Measurements from ENCODE around the gene PAPLN.
A peak's percentile ranks its signal among the peaks of the same experiment; 100 is the strongest.
"Not testable (repeated sequence)": the region's sequence is repeated elsewhere in the genome, so short reads cannot be mapped to it uniquely, and the experiment has no call there.

Gene PAPLN

DNA sequence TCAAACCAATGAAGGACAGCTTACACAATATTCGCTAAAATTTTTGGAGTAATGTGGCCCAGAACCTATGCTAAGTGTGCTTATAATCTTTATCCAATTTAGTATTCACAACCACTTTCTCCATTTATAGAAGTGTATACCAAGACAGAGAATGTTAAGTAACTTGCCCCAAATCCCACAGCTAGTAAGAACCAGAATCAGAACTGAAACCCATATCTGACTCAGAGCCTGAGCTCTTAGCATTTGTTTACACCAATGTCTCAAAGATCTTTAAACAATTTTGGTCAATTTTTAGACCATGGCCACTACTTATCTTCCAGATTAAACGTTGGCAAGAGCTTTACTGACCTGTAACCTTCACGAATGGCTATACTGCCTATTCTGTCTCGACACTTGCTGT is 53.0 kb downstream of the PAPLN start:
- no peak for DNase-seq (ENCODE audit: low spot score)

DNA sequence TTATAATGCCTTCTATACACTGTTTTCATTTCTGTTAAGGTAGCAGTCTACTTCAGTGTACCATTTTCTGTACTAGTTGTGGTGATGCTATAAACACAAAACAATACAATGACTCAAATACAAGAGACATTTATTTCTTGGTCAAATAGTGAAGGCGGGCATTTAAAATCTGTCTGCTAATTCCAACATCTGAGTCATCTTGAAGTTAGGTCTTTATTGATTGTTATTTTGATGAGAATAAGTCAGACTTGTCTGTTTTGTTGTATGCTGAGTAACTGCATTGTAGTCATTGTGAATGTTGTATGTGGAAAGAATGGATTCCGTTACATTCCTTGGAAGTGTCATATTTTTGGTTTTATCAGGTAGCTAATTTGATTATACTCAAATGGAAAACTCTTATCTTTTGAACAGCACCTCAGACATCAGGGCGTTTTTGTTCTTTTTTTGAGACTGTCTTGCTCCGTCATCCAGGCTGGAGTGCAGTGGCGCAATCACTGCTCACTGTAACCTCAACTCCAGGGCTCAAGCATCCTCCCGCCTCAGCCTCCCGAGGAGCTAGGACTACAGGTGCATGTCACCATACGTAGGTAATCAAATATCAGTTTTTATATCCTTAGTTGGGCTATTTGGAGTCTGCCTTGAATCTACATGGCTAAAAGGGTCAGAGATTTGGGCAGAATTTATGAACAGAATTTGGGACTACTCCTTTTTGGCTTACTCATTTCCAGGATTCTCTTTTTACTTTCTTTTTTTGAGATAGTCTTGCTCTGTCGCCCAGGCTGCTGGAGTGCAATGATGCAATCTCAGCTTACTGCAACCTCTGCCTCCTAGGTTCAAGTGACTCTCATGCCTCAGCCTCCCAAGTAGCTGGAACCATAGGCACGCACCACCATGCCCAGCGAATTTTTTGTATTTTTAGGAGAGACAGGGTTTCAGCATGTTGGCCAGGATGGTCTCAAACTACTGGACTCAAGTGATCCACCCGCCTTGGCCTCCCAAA is 56.8 kb downstream of the PAPLN start:
- no peak for DNase-seq (ENCODE audit: low spot score)

DNA sequence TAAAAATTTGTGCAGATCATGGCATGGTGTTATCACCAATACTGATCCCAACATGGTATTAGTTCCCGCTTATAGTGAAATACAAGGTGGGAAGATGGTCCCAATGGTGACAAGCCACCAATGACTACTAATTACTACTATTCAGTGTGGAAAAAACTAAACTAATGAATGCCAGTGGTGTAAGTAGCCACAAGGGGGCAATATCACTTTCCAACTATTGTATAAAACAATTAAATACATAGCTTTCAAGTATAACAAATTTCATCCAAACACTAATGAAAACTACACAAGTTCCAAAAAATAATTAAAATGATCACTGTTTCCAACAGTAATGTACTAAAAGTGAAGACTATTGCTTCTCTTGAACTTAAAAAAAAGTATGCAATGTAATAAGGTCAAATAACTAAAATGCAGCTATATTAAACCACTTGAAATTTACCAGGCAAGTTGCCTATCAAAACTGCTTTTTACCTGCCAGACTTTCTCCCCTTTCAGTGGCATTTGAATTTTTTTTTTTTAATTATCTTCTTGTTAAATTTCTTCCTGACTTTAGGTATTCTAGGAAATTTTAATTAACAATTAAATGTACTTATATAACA is 58.0 kb downstream of the PAPLN start:
- peak; percentile 60 for DNase-seq (ENCODE audit: low spot score)

DNA sequence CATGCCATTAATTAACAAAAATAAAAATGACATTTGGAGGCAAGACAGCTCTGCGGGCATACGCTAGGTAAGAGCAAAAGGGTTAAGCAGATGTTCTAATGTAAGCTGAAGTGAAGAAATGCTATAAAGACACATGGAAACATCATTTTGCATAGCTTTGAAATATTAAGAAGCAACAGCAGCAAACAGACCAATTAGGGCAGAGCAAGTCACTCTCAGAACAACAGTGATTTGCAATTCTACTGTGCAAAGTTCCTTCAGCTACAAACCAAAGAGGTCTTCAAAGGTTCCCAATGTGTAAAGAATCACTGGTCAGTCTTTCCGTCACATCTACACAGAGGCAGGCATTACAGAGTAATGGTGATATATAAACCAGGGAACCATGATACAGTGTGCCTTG is 68.2 kb downstream of the PAPLN start:
- DNase-seq (ENCODE audit: low spot score): no peak

DNA sequence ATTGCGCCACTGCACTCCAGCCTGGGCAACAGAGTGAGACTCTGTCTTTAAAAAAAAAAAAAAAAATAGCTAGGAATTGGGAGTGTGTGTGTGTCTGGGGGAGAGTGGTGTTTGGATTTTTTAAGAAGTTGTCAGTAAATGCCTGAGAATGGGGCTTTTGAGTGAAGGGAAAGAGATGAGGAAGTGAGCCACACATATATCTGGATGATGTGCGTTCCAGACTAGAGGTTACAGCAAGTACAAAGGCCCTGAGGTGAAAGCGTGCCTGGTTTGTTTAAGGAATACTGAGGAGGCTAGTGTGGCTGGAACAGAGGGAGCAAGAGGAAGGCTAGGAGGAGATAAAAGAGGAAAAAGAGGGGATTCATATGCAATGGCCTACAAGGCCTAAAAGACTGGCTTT is 70.0 kb downstream of the PAPLN start:
- no peak for DNase-seq (ENCODE audit: low spot score)

DNA sequence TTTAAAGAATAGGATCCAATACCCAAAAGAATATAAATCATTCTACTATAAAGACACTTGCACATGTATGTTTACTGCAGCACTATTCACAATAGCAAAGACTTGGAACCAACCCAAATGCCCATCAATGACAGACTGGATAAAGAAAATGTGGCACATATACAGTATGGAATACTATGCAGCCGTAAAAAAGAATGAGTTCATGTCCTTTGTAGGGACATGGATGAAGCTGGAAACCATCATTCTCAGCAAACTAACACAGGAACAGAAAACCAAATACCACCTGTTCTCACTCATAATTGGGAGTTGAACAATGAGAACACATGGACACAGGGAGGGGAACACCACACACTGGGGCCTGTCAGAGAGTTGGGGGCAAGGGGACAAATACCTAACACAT is 71.9 kb downstream of the PAPLN start:
- DNase-seq (ENCODE audit: low spot score): not testable (repeated sequence)

DNA sequence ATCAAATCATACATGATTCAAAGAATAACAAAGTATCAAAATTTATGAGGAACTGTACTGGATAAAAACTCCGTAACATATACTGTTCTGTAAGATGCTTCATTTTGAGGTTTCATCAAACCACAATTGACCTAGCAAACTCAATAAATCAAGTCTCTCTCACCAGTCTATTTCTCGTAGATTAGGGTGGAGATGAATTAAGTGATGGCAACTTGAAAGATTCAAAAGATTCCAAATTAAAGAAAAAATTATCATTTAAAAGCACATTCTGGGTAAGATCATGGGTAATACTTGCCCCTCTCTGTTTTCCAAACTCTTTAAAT is 74.4 kb downstream of the PAPLN start:
- DNase-seq (ENCODE audit: low spot score): no peak

DNA sequence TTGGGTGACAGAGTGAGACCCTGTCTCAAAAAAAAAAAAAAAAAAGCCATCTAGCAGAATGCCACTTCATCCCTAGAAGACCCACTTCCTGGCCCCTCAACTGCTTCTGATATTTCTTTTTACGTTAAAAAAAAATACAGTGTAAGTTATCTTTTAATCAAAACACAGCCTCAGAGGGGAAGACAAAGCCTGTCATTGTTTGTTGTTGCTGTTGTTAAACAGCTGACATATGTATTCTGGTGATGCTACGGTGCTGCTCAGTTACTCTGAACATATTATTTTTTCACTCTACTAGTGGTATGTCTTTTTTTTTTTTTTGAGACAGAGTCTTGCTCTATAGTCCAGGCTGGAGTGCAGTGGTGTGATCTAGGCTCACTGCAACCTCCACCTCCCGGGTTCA is 75.4 kb downstream of the PAPLN start:
- DNase-seq (ENCODE audit: low spot score): no peak

DNA sequence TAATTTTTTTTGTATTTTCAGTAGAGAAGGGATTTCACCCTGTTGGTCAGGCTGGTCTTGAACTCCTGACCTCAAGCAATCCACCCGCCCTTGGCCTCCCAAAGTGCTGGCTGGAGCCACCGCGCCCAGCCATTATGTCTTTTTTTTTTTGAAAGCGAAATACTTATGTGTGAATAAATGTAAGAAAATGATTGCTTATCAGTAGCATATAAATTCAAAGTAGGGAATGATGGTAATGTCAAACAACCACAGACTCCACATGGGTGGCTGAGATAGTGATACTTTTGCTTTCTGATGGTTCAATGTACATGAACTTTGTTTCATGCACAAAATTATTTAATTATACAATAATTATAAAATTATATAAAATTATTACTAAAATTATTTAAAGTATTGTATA is 75.8 kb downstream of the PAPLN start:
- no peak for DNase-seq (ENCODE audit: low spot score)

DNA sequence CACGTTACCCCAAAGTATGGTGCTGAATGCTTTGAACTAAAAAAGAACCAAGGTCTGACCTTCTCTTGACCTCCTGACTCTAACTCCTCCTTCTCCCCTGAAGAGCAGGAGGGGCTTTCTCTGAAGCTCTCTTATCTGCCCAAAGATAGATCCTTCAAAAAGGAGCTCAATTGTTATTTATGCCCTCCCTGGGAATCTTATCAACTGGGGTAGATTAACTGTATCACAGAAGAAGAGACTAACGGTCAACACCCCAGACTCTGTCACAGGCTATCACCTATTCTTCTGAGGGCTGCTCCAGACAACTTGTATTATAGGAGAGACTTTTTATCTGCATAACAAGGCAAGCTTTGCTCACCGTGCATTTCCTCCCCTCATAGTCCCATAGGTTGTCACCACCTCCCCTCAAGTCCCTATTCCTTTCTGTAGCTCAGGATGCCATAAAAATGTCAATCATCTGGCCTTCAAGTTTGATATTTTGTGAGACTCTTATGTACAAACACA is 86.6 kb downstream of the PAPLN start:
- DNase-seq (ENCODE audit: low spot score): no peak
